ENCODE measurements around the gene MAGEA8.

MAGEA8 gene

DNA sequence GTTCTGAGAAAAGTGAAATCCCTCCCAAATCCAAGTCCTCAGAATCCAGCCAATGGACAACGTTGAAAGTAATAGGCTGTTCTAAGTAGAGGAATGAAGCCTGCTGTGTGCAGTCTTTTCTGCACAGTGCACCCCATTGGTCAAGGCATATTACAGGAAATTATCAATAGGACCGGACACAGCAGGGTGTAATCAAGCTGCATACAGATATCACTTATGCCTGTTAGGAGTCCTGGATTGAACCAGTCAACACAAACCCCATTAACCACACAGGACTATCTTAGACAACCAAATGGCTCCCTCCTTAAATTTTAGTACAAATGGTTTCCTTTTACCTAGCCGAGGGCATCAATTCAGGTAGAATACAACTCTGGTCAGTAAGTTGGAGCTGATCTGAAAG is 34.2 kb upstream of the MAGEA8 start:
- no peak for DNase-seq (ENCODE audit: low spot score)
- in situ Hi-C loops (cut with MboI; ENCODE audit: low pct_unique_long_range_greater_than_20kb, low sequenced_read_pairs, unreplicated experiment) = no loop called here
- TF ChIP-seq, protein P1, sequence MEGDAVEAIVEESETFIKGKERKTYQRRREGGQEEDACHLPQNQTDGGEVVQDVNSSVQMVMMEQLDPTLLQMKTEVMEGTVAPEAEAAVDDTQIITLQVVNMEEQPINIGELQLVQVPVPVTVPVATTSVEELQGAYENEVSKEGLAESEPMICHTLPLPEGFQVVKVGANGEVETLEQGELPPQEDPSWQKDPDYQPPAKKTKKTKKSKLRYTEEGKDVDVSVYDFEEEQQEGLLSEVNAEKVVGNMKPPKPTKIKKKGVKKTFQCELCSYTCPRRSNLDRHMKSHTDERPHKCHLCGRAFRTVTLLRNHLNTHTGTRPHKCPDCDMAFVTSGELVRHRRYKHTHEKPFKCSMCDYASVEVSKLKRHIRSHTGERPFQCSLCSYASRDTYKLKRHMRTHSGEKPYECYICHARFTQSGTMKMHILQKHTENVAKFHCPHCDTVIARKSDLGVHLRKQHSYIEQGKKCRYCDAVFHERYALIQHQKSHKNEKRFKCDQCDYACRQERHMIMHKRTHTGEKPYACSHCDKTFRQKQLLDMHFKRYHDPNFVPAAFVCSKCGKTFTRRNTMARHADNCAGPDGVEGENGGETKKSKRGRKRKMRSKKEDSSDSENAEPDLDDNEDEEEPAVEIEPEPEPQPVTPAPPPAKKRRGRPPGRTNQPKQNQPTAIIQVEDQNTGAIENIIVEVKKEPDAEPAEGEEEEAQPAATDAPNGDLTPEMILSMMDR (IDR thresholded peaks at IDR 0.05; ENCODE audit: extremely low read depth, insufficient read depth, missing control alignments) = no peak

DNA sequence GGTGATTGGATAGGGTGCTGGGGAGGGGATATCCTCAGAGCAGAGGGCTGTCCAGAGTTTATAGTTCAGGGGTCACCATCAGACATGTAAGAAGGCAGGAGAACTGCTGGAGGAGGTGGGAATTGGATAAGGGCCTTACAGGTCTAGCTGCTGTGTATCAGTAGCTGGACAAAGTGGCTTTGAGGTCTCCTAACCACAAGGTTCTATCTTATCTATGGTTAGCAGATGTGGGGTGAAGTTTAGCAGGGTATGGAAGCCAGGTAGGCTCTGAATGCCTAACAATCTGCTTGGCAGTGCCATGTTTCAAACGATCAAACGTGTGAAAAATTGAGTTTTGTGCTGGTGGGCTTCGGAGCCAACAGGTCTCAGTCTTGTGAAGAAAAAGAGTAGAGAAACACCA is 32.1 kb upstream of the MAGEA8 start:
- in situ Hi-C loops (cut with MboI; ENCODE audit: low pct_unique_long_range_greater_than_20kb, low sequenced_read_pairs, unreplicated experiment) = no loop called here
- no peak for DNase-seq (ENCODE audit: low spot score)
- TF ChIP-seq, protein P1 (IDR thresholded peaks at IDR 0.05; ENCODE audit: extremely low read depth, insufficient read depth, missing control alignments) = no peak

GRCh38 chrX:149849787-149850186 is 31.2 kb upstream of the MAGEA8 start:
- in situ Hi-C loops (cut with MboI; ENCODE audit: low pct_unique_long_range_greater_than_20kb, low sequenced_read_pairs, unreplicated experiment) = no loop called here
- no peak for DNase-seq (ENCODE audit: low spot score)
- TF ChIP-seq, protein P1 (IDR thresholded peaks at IDR 0.05; ENCODE audit: extremely low read depth, insufficient read depth, missing control alignments) = no peak

- TF ChIP-seq, protein P1 (IDR thresholded peaks at IDR 0.05; ENCODE audit: extremely low read depth, insufficient read depth, missing control alignments) = no peak
- DNase-seq (ENCODE audit: low spot score) = no peak
- in situ Hi-C loops (cut with MboI; ENCODE audit: low pct_unique_long_range_greater_than_20kb, low sequenced_read_pairs, unreplicated experiment) = no loop called here
Observed at GRCh38 chrX:149851864-149852263, 29.1 kb upstream of the MAGEA8 start.

GRCh38 chrX:149853925-149854324 is 27.1 kb upstream of the MAGEA8 start:
- no peak for DNase-seq (ENCODE audit: low spot score)
- TF ChIP-seq, protein P1 (IDR thresholded peaks at IDR 0.05; ENCODE audit: extremely low read depth, insufficient read depth, missing control alignments) = no peak
- in situ Hi-C loops (cut with MboI; ENCODE audit: low pct_unique_long_range_greater_than_20kb, low sequenced_read_pairs, unreplicated experiment) = no loop called here

- in situ Hi-C loops (cut with MboI; ENCODE audit: low pct_unique_long_range_greater_than_20kb, low sequenced_read_pairs, unreplicated experiment) = no loop called here
- TF ChIP-seq, protein P1 (IDR thresholded peaks at IDR 0.05; ENCODE audit: extremely low read depth, insufficient read depth, missing control alignments) = no peak
- DNase-seq (ENCODE audit: low spot score) = no peak
Observed at GRCh38 chrX:149858592-149858991, 22.4 kb upstream of the MAGEA8 start.

DNA sequence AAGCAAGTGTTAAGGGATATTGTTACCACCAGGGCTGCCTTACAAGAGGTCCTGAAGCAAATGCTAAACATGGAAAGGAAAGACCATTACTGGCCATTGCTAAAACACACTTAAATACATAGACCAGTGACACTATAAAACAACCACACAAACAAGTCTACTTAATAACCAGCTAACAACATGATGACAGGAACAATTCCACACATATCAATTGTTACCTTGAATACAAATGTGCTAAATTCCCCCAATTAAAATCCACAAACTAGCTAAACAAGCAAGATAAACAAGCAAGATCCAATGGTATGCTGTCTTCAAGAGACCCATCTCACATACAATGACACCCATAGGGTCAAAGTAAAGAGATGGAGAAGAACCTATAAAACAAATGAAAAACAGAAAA is 20.5 kb upstream of the MAGEA8 start:
- no peak for DNase-seq (ENCODE audit: low spot score)
- in situ Hi-C loops (cut with MboI; ENCODE audit: low pct_unique_long_range_greater_than_20kb, low sequenced_read_pairs, unreplicated experiment) = no loop called here
- TF ChIP-seq, protein P1 (IDR thresholded peaks at IDR 0.05; ENCODE audit: extremely low read depth, insufficient read depth, missing control alignments) = no peak
